H1 (cell line): Measurements from ENCODE around the gene ARMC9.

ENCODE experiments used
- CTCF ChIP-seq, 3 experiments: IDR thresholded peaks; 1 replicate in 2 of 3; 2 replicates in 1 of 3; pipeline versions ENCODE4 v1.5.1 to v1.6.1; 2011; ENCODE audit warnings: low read length in 3 of 3, mild to moderate bottlenecking in 3 of 3, inconsistent platforms in 2 of 3, low read depth in 1 of 3, moderate library complexity in 1 of 3; ENCODE audit not compliant: insufficient read depth in 1 of 3; ENCODE audit errors: control extremely low read depth in 1 of 3
- POLR2A ChIP-seq, 2 experiments: IDR thresholded peaks; 1 replicate in 1 of 2; 2 replicates in 1 of 2; pipeline ENCODE4 v1.6.1; 2011; ENCODE audit warnings: low read depth in 2 of 2, low read length in 2 of 2, mild to moderate bottlenecking in 2 of 2; ENCODE audit errors: control extremely low read depth in 1 of 2
- POLR2AphosphoS5 ChIP-seq: IDR thresholded peaks from 2 replicates; pipeline ENCODE4 v1.6.1; 2011; ENCODE audit warnings: low read depth, low read length

GRCh38 chr2:231235217-231235616 is 36.8 kb downstream of the ARMC9 start:
- TF ChIP-seq CTCF (IDR thresholded peaks at IDR 0.05; ENCODE audit: control extremely low read depth in 1 of 3, insufficient read depth in 1 of 3, low read depth in 1 of 3, low read length in 3 of 3) (no peak), POLR2A (IDR thresholded peaks at IDR 0.05; ENCODE audit: control extremely low read depth in 1 of 2, low read depth in 2 of 2, low read length in 2 of 2) (no peak), POLR2AphosphoS5 (no peak)
